BE2C (cell line): ENCODE results near the gene HABP2.

Experiments used
- DNase-seq: peaks from one replicate; pipeline ENCODE4 v3.0.0-alpha.2; 2020
- H3K27me3 ChIP-seq: fragments of 250-450 bp; sonication (Bioruptor Pico); 2 replicates; pipeline ENCODE4 v1.5.1; 2020; ENCODE audit warnings: mild to moderate bottlenecking
- H3K36me3 ChIP-seq: fragments of 250-450 bp; sonication (Bioruptor Pico); 2 replicates; pipeline ENCODE4 v1.5.1; 2020; ENCODE audit warnings: mild to moderate bottlenecking
- H3K4me1 ChIP-seq: fragments of 250-450 bp; sonication (Bioruptor Pico); 2 replicates; pipeline ENCODE4 v1.5.1; 2020
- H3K4me3 ChIP-seq: 2 replicates; pipeline ENCODE4 v1.5.1; 2011; ENCODE audit warnings: low read depth, low read length
- H3K9me3 ChIP-seq: fragments of 250-450 bp; sonication (Bioruptor Pico); 2 replicates; pipeline ENCODE4 v1.5.1; 2020
- TF ChIP-seq, protein P1 (sequence below): IDR thresholded peaks from 2 replicates; pipeline ENCODE4 v1.5.1; 2012; ENCODE audit warnings: mild to moderate bottlenecking, low read depth, low read length

The HABP2 gene

DNA sequence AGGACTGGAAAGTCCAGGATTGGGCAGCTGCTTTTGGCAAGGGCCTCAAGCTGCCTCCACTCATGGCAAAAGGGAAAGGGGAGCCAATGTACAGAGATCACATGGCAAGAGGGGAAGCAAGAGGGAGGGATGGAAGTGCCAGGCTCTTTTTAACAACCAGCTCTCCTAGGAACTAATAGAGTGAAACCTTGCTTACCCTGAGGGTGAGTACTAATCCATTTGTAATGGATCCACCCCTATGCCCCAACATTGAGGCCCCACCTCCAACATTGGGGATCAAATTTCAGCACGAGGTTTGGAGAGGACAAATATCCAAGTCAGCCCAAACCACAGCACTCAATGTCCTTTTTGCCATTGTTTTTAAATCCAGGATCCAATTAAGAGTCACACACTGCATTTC lies 12.5 kb downstream of the HABP2 start:
- H3K4me1 ChIP-seq, result no peaks in the 10 kb centered on the region; the same call in 1 of the 2 replicates
- no peak for DNase-seq
- H3K9me3 ChIP-seq, result peaks cover 5% of the 10 kb centered on the region; the same call in 1 of the 2 replicates
- no peak overlapping the region for H3K4me3 ChIP-seq
- no peaks in the 10 kb centered on the region for H3K36me3 ChIP-seq
- TF ChIP-seq, protein P1, sequence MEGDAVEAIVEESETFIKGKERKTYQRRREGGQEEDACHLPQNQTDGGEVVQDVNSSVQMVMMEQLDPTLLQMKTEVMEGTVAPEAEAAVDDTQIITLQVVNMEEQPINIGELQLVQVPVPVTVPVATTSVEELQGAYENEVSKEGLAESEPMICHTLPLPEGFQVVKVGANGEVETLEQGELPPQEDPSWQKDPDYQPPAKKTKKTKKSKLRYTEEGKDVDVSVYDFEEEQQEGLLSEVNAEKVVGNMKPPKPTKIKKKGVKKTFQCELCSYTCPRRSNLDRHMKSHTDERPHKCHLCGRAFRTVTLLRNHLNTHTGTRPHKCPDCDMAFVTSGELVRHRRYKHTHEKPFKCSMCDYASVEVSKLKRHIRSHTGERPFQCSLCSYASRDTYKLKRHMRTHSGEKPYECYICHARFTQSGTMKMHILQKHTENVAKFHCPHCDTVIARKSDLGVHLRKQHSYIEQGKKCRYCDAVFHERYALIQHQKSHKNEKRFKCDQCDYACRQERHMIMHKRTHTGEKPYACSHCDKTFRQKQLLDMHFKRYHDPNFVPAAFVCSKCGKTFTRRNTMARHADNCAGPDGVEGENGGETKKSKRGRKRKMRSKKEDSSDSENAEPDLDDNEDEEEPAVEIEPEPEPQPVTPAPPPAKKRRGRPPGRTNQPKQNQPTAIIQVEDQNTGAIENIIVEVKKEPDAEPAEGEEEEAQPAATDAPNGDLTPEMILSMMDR, result no peak
- no peaks in the 10 kb centered on the region for H3K27me3 ChIP-seq

DNA sequence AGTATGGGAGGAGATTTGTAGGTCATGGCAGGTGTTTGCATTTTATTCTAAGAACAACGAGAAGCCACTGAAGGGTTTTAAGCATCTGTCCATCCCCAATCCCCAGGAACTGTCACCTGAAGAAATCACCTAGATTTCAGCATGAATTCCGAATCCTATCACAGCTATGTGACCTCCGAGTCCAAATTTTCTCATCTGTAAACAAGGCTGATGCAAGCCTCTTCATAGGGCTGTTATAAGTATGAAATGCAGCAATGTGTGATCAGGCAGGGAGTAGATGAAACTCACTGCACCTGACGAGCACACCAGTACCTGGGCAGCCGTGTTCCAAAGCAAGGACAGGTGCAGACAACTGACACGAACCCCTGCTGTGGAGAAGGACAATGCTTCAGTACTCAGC lies 14.0 kb downstream of the HABP2 start:
- no peaks in the 10 kb centered on the region for H3K27me3 ChIP-seq
- no peak for DNase-seq
- H3K36me3 ChIP-seq, result no peaks in the 10 kb centered on the region
- H3K4me3 ChIP-seq, result no peak overlapping the region
- TF ChIP-seq, protein P1, result no peak
- H3K4me1 ChIP-seq, result no peaks in the 10 kb centered on the region
- peaks cover 5% of the 10 kb centered on the region; the same call in 1 of the 2 replicates for H3K9me3 ChIP-seq

DNA sequence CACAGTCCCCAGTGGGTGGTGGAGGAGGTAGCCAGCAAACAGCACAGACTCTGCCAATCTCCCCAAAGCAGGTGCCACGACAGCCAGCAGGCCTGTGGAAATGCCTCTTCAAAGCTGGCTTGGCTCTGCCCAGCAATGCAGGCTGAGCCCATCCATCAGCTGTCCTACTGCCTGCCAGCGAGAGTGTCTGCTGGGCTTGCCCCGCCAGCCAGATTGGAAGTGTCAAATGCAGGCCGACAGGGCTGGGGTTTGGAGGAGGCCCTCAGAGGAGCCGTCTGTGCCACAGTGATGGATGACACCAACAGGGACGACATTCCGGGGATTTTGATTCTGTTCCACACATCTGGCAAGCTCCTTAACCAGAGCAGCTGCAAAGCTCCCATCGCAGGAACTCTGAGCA lies 16.7 kb downstream of the HABP2 start:
- H3K4me3 ChIP-seq, result no peak overlapping the region
- no peak for DNase-seq
- H3K4me1 ChIP-seq, result peaks cover 3% of the 10 kb centered on the region; the same call in 1 of the 2 replicates

GRCh38 chr10:113572520-113573290 lies 19.9 kb downstream of the HABP2 start:
- TF ChIP-seq, protein P1, result no peak
- Histone ChIP-seq H3K4me1 (peaks cover 3% of the 10 kb centered on the region; the same call in 1 of the 2 replicates), H3K4me3 (no peak overlapping the region), H3K27me3 (no peaks in the 10 kb centered on the region), H3K36me3 (no peaks in the 10 kb centered on the region), H3K9me3 (no peaks in the 10 kb centered on the region)
- DNase-seq, result no peak

More for the DNA sequence above, 16.7 kb downstream of the HABP2 start:
- Histone ChIP-seq H3K27me3 (no peaks in the 10 kb centered on the region), H3K9me3 (no peaks in the 10 kb centered on the region), H3K36me3 (no peaks in the 10 kb centered on the region)
- TF ChIP-seq, protein P1, result no peak

GRCh38 chr10:113573368-113573767 lies 20.5 kb downstream of the HABP2 start:
- TF ChIP-seq, protein P1, result no peak
- no peaks in the 10 kb centered on the region for H3K27me3 ChIP-seq
- no peak for DNase-seq
- H3K4me3 ChIP-seq, result no peak overlapping the region
- H3K4me1 ChIP-seq, result peaks cover 3% of the 10 kb centered on the region; the same call in 1 of the 2 replicates
- H3K36me3 ChIP-seq, result no peaks in the 10 kb centered on the region
- H3K9me3 ChIP-seq, result no peaks in the 10 kb centered on the region

DNA sequence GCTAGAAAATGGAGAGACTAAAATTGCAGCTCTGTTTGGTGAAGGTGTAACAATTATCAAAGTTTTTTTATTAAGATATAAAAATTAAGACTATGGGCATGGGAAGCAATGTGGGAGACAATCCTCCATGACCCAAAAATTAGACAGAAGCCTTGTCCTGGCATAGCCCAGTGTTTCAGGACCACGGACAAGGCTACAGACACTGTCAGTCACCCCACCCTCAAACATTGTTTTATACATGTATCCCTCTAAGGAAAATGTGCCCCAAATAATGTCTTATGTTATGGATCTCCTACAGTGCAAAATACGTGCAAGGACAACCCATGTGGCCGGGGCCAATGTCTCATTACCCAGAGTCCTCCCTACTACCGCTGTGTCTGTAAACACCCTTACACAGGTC lies 24.0 kb downstream of the HABP2 start:
- TF ChIP-seq, protein P1, result no peak
- Histone ChIP-seq H3K27me3 (no peaks in the 10 kb centered on the region), H3K4me3 (no peak overlapping the region), H3K4me1 (peaks cover 3% of the 10 kb centered on the region; the same call in 1 of the 2 replicates), H3K9me3 (no peaks in the 10 kb centered on the region), H3K36me3 (no peaks in the 10 kb centered on the region)
- DNase-seq, result no peak
